ENCODE results near the gene IL2RA. TPM values are rescaled to one million over a fixed set of nuclear protein-coding genes. Genes with fewer than 3 reads are reported as not detected.
A peak's percentile ranks its signal among the peaks of the same experiment; 100 is the strongest.

IL2RA gene
- total RNA-seq, 4 donors from 2014 or later, result 0.70 to 3.8 (median 3.0) TPM; not detected in 1

GRCh38 chr10:6056411-6057135 is 5.6 kb downstream of the IL2RA start:
- Histone ChIP-seq H3K27me3 (peaks cover 0 to 19% (median 0%) of the 10 kb centered on the region in 4 donors), H3K4me1 (peaks cover 0 to 29% (median 3%) of the 10 kb centered on the region in 3 donors), H3K27ac (no peak overlapping the region), H3K36me3 (no peaks in the 10 kb centered on the region), H3K9me3 (no peaks in the 10 kb centered on the region), H3K4me3 (no peak overlapping the region)
- DNase-seq, result no peak
- WGBS, 2 donors, result 78 to 84% methylated on average over 5 of the region's 5 CpGs
- intact Hi-C loops (cut with DNase I), result no loop called here
- TF ChIP-seq POLR2A (IDR thresholded peaks at IDR 0.05) (no peak), CTCF (IDR thresholded peaks at IDR 0.05) (no peak)

- Histone ChIP-seq H3K27ac (no peak overlapping the region), H3K4me3 (no peak overlapping the region), H3K36me3 (no peaks in the 10 kb centered on the region), H3K9me3 (no peaks in the 10 kb centered on the region), H3K27me3 (peaks cover 0 to 19% (median 0%) of the 10 kb centered on the region in 4 donors), H3K4me1 (peaks cover 0 to 35% (median 3%) of the 10 kb centered on the region in 3 donors)
- intact Hi-C loops (cut with DNase I), result no loop called here
- no peak for DNase-seq
- no peak for TF ChIP-seq POLR2A (IDR thresholded peaks at IDR 0.05)
- TF ChIP-seq CTCF (IDR thresholded peaks at IDR 0.05), result no peak
- WGBS, 2 donors, result 85 to 91% methylated on average over 4 of the region's 4 CpGs
Measured at GRCh38 chr10:6055929-6056328, 6.2 kb downstream of the IL2RA start.

- Histone ChIP-seq H3K27ac (no peak overlapping the region), H3K27me3 (peaks cover 0 to 19% (median 0%) of the 10 kb centered on the region in 4 donors), H3K4me3 (no peak overlapping the region), H3K4me1 (peaks cover 0 to 46% (median 10%) of the 10 kb centered on the region in 3 donors), H3K9me3 (no peaks in the 10 kb centered on the region), H3K36me3 (no peaks in the 10 kb centered on the region)
- WGBS, 2 donors, result 86 to 98% methylated on average over 5 of the region's 5 CpGs
- no peak for DNase-seq
- TF ChIP-seq CTCF (IDR thresholded peaks at IDR 0.05), result no peak
- no peak for TF ChIP-seq POLR2A (IDR thresholded peaks at IDR 0.05)
- intact Hi-C loops (cut with DNase I), result no loop called here
Measured at GRCh38 chr10:6054884-6055283, 7.3 kb downstream of the IL2RA start.

GRCh38 chr10:6053816-6054631 is 8.1 kb downstream of the IL2RA start:
- H3K4me3 ChIP-seq, result no peak overlapping the region
- 49 to 58% methylated on average over 14 to 17 of the region's 18 CpGs for WGBS, 2 donors
- no peaks in the 10 kb centered on the region for H3K9me3 ChIP-seq
- no peak for DNase-seq
- no peak for TF ChIP-seq POLR2A (IDR thresholded peaks at IDR 0.05)
- TF ChIP-seq CTCF (IDR thresholded peaks at IDR 0.05), result no peak
- intact Hi-C loops (cut with DNase I), result no loop called here
- H3K27me3 ChIP-seq, result peaks cover 0 to 20% (median 0%) of the 10 kb centered on the region in 4 donors
- no peaks in the 10 kb centered on the region for H3K36me3 ChIP-seq
- peaks cover 0 to 47% (median 10%) of the 10 kb centered on the region in 3 donors for H3K4me1 ChIP-seq
- peak overlapping the region in 2 of 4 donors; percentile 45 to 46 for H3K27ac ChIP-seq

- no peak for TF ChIP-seq CTCF (IDR thresholded peaks at IDR 0.05)
- TF ChIP-seq POLR2A (IDR thresholded peaks at IDR 0.05), result no peak
Measured at GRCh38 chr10:6053303-6053702, 8.9 kb downstream of the IL2RA start.

More at GRCh38 chr10:6053303-6053702, 8.9 kb downstream of the IL2RA start:
- 81 to 87% methylated on average over 4 of the region's 4 CpGs for WGBS, 2 donors
- no peaks in the 10 kb centered on the region for H3K9me3 ChIP-seq
- DNase-seq, result no peak
- H3K4me3 ChIP-seq, result no peak overlapping the region
- H3K27me3 ChIP-seq, result peaks cover 0 to 20% (median 0%) of the 10 kb centered on the region in 4 donors
- intact Hi-C loops (cut with DNase I), result no loop called here
- H3K4me1 ChIP-seq, result peaks cover 0 to 47% (median 10%) of the 10 kb centered on the region in 3 donors
- no peaks in the 10 kb centered on the region for H3K36me3 ChIP-seq
- peak overlapping the region in 3 of 4 donors; percentile 31 to 45 (median 41) for H3K27ac ChIP-seq
